GM19328 (cell line): ENCODE measurements around the gene CNTN1.

Source experiments
- ATAC-seq: cut with Tn5 transposase; IDR thresholded peaks from one replicate; pipeline ENCODE4 v1.9.1; 2021; ENCODE audit warnings: mild to moderate bottlenecking, moderate library complexity; ENCODE audit not compliant: unreplicated experiment

Gene CNTN1

DNA sequence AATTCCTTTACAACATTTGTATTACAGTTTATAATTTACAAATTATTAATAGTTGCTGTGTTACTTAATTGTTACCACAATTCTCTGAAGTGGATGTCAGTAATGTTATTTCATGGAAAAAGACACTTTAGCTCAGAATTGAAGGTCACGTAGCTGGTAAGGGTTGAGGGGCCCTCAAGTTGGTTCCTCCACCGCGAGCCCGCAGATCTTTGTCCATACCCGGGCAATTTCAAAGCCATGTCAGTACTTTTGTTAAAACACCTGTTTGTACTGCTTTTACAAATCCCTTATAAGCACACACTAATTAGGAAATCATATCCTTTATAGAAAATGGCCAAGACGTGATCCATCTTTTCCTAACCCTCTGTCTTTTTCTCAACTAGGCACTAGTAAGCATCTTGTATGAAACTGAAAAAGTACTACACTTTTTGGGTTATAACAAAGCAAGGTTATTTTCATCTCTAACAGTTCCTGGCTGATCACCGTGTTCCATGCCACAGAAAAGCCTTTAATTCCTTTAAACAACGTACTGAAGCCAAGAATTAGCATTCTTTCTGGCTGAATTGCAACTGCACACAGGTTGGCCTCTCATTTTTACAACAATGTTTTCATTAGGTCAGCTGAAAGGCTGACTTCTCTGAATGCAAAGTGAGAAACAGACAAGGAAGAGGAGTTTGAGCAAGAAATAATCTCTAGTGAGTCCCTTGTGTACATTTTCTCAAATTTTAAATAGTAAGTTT, 76.1 kb downstream of the CNTN1 start:
- ATAC-seq, result no peak

DNA sequence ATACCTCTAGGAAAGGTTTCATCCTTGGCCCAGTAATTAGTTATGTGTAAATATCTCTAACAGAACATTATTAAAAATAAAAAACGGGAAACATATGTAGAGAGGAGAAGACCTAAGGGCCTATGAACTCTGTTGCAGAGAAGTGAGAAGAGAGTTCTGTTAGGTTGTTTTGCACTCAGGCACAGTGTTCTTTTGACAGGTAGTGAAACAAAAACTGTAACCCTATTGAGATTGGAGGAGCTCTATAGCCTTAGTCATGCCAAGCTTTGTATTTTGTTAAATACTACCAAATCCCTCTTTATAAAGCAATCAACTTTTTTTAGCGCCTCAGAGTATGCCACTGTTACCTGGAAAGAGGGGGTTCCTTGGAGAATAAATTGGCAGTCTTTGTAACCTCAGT, 77.6 kb downstream of the CNTN1 start:
- no peak for ATAC-seq

- ATAC-seq, result no peak
Measured at GRCh38 chr12:40770781-40771180, 78.5 kb downstream of the CNTN1 start.

GRCh38 chr12:40775661-40776060, 83.4 kb downstream of the CNTN1 start:
- no peak for ATAC-seq

GRCh38 chr12:40784102-40784501, 91.9 kb downstream of the CNTN1 start:
- no peak for ATAC-seq

- no peak for ATAC-seq
Measured at GRCh38 chr12:40788276-40788675, 96.0 kb downstream of the CNTN1 start.

DNA sequence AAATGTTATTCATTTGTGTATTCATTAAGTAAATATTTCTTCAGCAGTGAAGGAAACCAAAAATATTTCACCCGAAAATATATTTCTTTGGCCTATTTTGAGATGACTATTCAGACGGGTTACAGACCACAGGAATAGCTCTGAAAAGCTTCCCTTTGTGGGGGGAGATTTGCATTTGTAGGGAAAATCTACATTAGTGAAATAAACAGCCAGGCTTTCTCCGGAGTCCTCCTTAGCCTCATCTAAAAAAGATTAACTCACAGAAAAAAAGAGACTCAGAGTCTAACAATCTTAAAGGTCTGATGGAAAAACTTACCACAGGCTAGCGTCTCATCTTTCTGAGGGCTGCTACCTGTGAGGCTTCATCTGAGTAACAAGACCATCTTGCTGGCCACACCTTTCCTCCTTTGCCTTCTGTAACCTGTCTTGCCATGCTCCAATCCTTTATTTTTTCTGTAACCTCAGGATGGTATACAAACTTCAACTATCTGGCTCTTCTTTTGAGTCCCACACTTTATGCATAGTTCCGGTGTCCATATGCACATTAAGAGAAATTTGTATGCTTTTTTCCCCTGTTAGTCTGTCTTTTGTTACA, 100.7 kb downstream of the CNTN1 start:
- ATAC-seq, result no peak

DNA sequence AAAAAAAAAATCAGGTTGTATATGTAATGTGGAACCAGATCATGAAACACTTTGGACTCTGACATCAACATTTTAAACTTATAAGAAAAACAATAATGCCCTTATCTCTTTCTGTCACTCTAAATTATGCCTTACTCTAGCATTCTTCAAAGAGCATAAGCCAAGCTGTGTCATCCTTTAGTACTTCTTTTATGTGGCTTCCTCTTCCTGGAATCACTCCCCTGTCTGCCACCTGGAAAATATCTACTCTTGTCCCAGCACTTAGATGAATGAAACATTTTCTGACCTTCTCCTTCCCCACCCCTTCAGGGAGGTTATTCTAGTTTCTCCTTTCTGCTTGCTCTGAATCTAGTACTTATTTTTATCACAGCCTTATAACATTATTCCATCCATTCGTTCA, 101.2 kb downstream of the CNTN1 start:
- ATAC-seq, result no peak

DNA sequence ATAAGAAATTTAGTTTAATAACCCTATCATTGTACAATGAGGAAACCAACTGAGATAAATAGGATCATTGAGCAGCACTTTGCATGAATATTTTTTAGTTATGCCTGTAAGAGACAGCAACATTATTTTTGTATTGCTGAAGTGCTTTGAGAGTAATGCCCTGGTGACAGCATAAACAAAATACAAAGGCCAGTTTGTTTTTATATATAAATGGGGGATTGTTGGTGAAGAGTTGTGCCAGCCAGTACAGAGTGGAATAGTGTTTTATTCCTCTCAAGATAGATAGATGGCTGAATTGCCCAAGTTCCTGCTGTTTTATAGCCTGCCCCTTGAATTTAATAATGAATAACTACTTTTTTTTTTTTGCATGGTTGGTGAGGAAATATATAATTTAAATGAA, 101.8 kb downstream of the CNTN1 start:
- ATAC-seq, result no peak

DNA sequence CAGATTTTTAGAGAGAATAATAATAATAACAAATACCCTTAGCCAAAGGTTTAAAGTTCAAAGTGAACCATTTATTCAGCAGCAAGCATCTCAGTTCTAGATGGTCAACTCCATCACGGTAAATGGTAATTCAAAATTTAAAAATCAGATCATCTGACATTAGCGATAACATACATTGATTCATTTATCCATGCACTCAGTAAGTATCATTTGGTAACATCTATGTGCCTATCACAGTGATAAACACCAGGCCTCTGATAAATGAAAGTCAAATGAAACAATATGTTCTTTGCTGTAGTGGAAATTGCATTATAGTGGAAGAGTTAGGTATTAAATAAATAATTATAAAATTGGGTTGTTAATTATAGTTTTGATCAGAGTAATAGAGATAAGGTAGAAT, 108.8 kb downstream of the CNTN1 start:
- no peak for ATAC-seq

DNA sequence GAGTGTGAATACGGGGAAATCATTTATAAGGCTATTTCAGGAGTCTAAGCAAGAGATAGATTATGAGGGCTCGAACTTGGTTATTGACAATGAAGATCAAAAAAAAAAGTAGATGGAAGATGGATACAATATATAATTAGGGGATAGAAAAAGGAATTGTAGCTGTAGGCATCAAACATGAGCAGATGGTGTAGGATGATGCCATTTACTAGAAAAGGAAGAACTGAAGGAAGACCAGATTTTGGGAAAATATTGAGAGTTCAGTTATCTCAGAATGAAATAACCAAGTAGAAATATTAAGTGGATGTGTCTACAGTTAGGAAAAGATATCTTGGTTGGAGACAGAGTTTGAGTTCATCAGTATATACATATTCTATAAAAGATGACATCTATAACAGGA, 109.6 kb downstream of the CNTN1 start:
- ATAC-seq, result no peak

DNA sequence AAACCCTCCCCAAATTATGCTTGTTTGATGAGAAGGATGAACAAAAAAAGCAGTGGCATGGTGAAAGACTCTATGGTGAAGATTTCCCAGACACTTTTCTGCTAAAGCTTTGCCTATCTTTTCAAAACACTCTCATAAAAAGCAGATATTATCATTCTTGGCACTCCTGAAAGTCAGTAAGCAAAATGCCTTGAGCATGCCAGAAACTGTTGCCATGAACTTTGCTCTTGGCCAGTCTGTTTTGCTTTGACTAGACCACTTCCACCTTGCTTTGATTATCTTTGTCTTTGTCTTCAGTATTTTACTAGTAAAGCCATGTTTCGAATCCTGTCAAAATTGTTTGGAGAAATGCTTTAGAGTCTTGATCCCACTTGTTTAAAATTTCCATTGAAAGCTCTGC, 110.4 kb downstream of the CNTN1 start:
- ATAC-seq, result no peak

- ATAC-seq, result no peak
Measured at GRCh38 chr12:40819436-40820108, 127.3 kb downstream of the CNTN1 start.

DNA sequence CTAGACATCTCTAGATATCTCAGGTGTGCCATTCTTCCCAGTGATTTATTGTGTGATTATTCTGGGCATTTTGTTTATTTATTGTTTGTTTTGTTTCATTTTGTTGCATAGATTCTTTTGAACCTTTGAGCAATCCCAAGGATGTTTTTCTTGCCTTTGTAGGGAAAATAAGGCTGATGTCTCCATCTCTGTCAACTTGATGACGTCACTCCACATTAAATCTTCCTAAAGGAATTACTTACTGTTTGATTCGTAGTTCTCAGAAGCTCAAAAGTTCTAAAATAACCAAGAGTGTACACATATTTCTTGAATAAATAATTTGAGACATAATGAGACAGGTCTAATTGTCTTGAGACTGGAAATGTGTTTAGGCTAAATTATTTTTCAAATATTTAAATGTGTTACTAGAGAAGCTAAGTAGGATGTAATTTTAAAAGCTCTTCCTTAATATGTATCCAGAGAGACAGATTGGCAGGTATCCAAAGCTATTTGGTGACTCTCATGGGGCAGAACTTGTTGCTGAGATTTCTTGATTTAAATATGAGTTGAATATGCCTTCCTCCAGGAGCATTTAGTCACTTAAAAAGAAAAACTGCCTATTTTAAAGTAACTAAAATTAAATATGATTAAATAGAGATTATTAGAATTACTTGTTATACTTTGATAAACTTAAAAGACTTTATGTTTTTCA, 128.7 kb downstream of the CNTN1 start:
- ATAC-seq, result no peak

GRCh38 chr12:40825156-40825555, 132.9 kb downstream of the CNTN1 start:
- ATAC-seq, result no peak

GRCh38 chr12:40827683-40828592, 135.7 kb downstream of the CNTN1 start:
- ATAC-seq, result no peak

- no peak for ATAC-seq
Measured at GRCh38 chr12:40828593-40828990, 136.4 kb downstream of the CNTN1 start.

GRCh38 chr12:40829738-40830144, 137.5 kb downstream of the CNTN1 start:
- no peak for ATAC-seq

- no peak for ATAC-seq
Measured at GRCh38 chr12:40831916-40832315, 139.7 kb downstream of the CNTN1 start.

- ATAC-seq, result no peak
Measured at GRCh38 chr12:40832668-40833067, 140.4 kb downstream of the CNTN1 start.

GRCh38 chr12:40833818-40834217, 141.6 kb downstream of the CNTN1 start:
- no peak for ATAC-seq
